ENCODE data around the gene CALML4. TPM values are rescaled to one million over a fixed set of nuclear protein-coding genes. Genes with fewer than 3 reads are reported as not detected.

Gene CALML4
- total and polyA plus RNA-seq, 7 donors = 0.85 to 2.2 (median 1.4) TPM

- intact Hi-C loops (cut with DNase I) = no loop called here
- DNase-seq = no peak
- 55 to 67% (median 66%) methylated on average over 11 of the region's 11 CpGs for whole genome bisulfite sequencing, 3 donors
- Histone ChIP-seq H3K36me3 (ENCODE audit: insufficient read depth in 1 of 2, low read depth in 1 of 2) (no peaks in the 10 kb centered on the region), H3K27ac (no peak overlapping the region), H3K4me3 (no peak overlapping the region), H3K27me3 (ENCODE audit: insufficient read depth in 3 of 3, low read length in 2 of 3) (no peaks in the 10 kb centered on the region), H3K9me3 (no peaks in the 10 kb centered on the region), H3K4me1 (peaks cover 5% of the 10 kb centered on the region)
- no peak for ATAC-seq
- no peak for TF ChIP-seq CTCF (IDR thresholded peaks at IDR 0.05)
Measured at GRCh38 chr15:68199340-68199739, 5.8 kb downstream of the CALML4 start.

- peaks cover 0 to 14% of the 10 kb centered on the region in 2 donors for H3K36me3 ChIP-seq (ENCODE audit: insufficient read depth in 1 of 2, low read depth in 1 of 2)
- no peak for DNase-seq
- no peaks in the 10 kb centered on the region for H3K27me3 ChIP-seq (ENCODE audit: insufficient read depth in 3 of 3, low read length in 2 of 3)
- ATAC-seq = no peak
- no peak overlapping the region for H3K27ac ChIP-seq
- peaks cover 6% of the 10 kb centered on the region for H3K4me1 ChIP-seq
- WGBS, 3 donors = 86 to 88% (median 88%) methylated on average over 11 of the region's 11 CpGs
- intact Hi-C loops (cut with DNase I) = no loop called here
- H3K4me3 ChIP-seq = no peak overlapping the region
- no peaks in the 10 kb centered on the region for H3K9me3 ChIP-seq
- TF ChIP-seq CTCF (IDR thresholded peaks at IDR 0.05) = no peak
Measured at GRCh38 chr15:68197661-68198437, 7.3 kb downstream of the CALML4 start.

GRCh38 chr15:68197170-68197492 lies 8.0 kb downstream of the CALML4 start:
- intact Hi-C loops (cut with DNase I) = no loop called here

GRCh38 chr15:68196445-68197169 lies 8.5 kb downstream of the CALML4 start:
- Histone ChIP-seq H3K36me3 (ENCODE audit: insufficient read depth in 1 of 2, low read depth in 1 of 2) (peaks cover 0 to 25% of the 10 kb centered on the region in 2 donors), H3K4me1 (peaks cover 15% of the 10 kb centered on the region), H3K9me3 (no peaks in the 10 kb centered on the region), H3K27ac (no peak overlapping the region), H3K4me3 (no peak overlapping the region), H3K27me3 (ENCODE audit: insufficient read depth in 3 of 3, low read length in 2 of 3) (no peaks in the 10 kb centered on the region)
- TF ChIP-seq CTCF (IDR thresholded peaks at IDR 0.05) = no peak
- DNase-seq (no peak), ATAC-seq (no peak)
- intact Hi-C loops (cut with DNase I) = no loop called here
- 75 to 82% (median 79%) methylated on average over 17 of the region's 17 CpGs for WGBS, 3 donors

More at GRCh38 chr15:68197170-68197492, 8.0 kb downstream of the CALML4 start:
- no peak for ATAC-seq
- H3K4me1 ChIP-seq = peaks cover 13% of the 10 kb centered on the region
- peaks cover 0 to 19% of the 10 kb centered on the region in 2 donors for H3K36me3 ChIP-seq (ENCODE audit: insufficient read depth in 1 of 2, low read depth in 1 of 2)
- H3K9me3 ChIP-seq = no peaks in the 10 kb centered on the region
- WGBS, 3 donors = 88 to 94% (median 94%) methylated on average over 7 to 8 of the region's 8 CpGs
- TF ChIP-seq CTCF (IDR thresholded peaks at IDR 0.05) = no peak
- no peak overlapping the region for H3K27ac ChIP-seq
- no peaks in the 10 kb centered on the region for H3K27me3 ChIP-seq (ENCODE audit: insufficient read depth in 3 of 3, low read length in 2 of 3)
- no peak for DNase-seq
- H3K4me3 ChIP-seq = no peak overlapping the region

Measured in psoas muscle (tissue), 8 donors.